GM18502 (cell line): Measurements from ENCODE around the gene CHRNA4.

Experiments
- ATAC-seq: cut with Tn5 transposase; IDR thresholded peaks from one replicate; pipeline ENCODE4 v1.9.1; 2021; ENCODE audit warnings: mild to moderate bottlenecking; ENCODE audit not compliant: unreplicated experiment, poor library complexity

CHRNA4 gene

GRCh38 chr20:63365601-63366389 lies 4.6 kb upstream of the CHRNA4 start:
- ATAC-seq, result no peak

GRCh38 chr20:63364801-63365585 lies 3.8 kb upstream of the CHRNA4 start:
- ATAC-seq, result no peak

- no peak for ATAC-seq
Measured at GRCh38 chr20:63363981-63364561, 2.9 kb upstream of the CHRNA4 start.

- no peak for ATAC-seq
Measured at GRCh38 chr20:63363013-63363957, 2.1 kb upstream of the CHRNA4 start.

- ATAC-seq, result no peak
Measured at GRCh38 chr20:63362436-63363009, 1.4 kb upstream of the CHRNA4 start.

- ATAC-seq, result no peak
Measured at GRCh38 chr20:63361519-63362435, 628 bp upstream of the CHRNA4 start.

- ATAC-seq, result no peak
Measured at GRCh38 chr20:63359937-63360849, 956 bp downstream of the CHRNA4 start.

- no peak for ATAC-seq
Measured at GRCh38 chr20:63359164-63359934, 1.8 kb downstream of the CHRNA4 start.

GRCh38 chr20:63357921-63358905 lies 2.9 kb downstream of the CHRNA4 start:
- ATAC-seq, result no peak

GRCh38 chr20:63356931-63357879 lies 3.9 kb downstream of the CHRNA4 start:
- no peak for ATAC-seq

GRCh38 chr20:63356511-63356910 lies 4.6 kb downstream of the CHRNA4 start:
- ATAC-seq, result no peak

GRCh38 chr20:63355781-63356295 lies 5.3 kb downstream of the CHRNA4 start:
- ATAC-seq, result no peak

GRCh38 chr20:63354636-63355350 lies 6.4 kb downstream of the CHRNA4 start:
- ATAC-seq, result no peak

- no peak for ATAC-seq
Measured at GRCh38 chr20:63352811-63353221, 8.3 kb downstream of the CHRNA4 start.
